Measurements from ENCODE around the gene GALR3.

The GALR3 gene

GRCh38 chr22:37817705-37818408, 5.3 kb upstream of the GALR3 start (continued):
- TF ChIP-seq, protein P1, sequence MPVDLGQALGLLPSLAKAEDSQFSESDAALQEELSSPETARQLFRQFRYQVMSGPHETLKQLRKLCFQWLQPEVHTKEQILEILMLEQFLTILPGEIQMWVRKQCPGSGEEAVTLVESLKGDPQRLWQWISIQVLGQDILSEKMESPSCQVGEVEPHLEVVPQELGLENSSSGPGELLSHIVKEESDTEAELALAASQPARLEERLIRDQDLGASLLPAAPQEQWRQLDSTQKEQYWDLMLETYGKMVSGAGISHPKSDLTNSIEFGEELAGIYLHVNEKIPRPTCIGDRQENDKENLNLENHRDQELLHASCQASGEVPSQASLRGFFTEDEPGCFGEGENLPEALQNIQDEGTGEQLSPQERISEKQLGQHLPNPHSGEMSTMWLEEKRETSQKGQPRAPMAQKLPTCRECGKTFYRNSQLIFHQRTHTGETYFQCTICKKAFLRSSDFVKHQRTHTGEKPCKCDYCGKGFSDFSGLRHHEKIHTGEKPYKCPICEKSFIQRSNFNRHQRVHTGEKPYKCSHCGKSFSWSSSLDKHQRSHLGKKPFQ (tag by site-specific recombination; IDR thresholded peaks at IDR 0.05): no peak
- TF ChIP-seq PBX3 (CRISPR knock-in tag; IDR thresholded peaks at IDR 0.05): no peak
- TF ChIP-seq ZNF24 (tag by site-specific recombination; IDR thresholded peaks at IDR 0.05): no peak
- peak; percentile 81 for TF ChIP-seq ZBTB17 (tag by site-specific recombination; IDR thresholded peaks at IDR 0.05)
- no peak for TF ChIP-seq ZNF157 (tag by site-specific recombination; IDR thresholded peaks at IDR 0.05)
- TF ChIP-seq ZNF664 (tag by site-specific recombination; IDR thresholded peaks at IDR 0.05): no peak
- TF ChIP-seq ZNF391 (tag by site-specific recombination; IDR thresholded peaks at IDR 0.05; ENCODE audit: borderline replicate concordance, low read depth): no peak
- no peak for TF ChIP-seq MYNN (tag by site-specific recombination; IDR thresholded peaks at IDR 0.05; ENCODE audit: borderline replicate concordance)
- TF ChIP-seq KLF16 (tag by site-specific recombination; IDR thresholded peaks at IDR 0.05): peak; percentile 67; the same call in 1 of the 2 replicates
- no peak for TF ChIP-seq ZNF302 (tag by site-specific recombination; IDR thresholded peaks at IDR 0.05; ENCODE audit: low read depth)
- TF ChIP-seq PATZ1 (tag by site-specific recombination; IDR thresholded peaks at IDR 0.05): peak; percentile 99
- no peak for TF ChIP-seq ZNF138 (tag by site-specific recombination; IDR thresholded peaks at IDR 0.05; ENCODE audit: borderline replicate concordance)
- TF ChIP-seq ZNF140 (tag by site-specific recombination; IDR thresholded peaks at IDR 0.05): no peak
- TF ChIP-seq ZBTB20 (tag by site-specific recombination; IDR thresholded peaks at IDR 0.05): no peak; the same call in 1 of the 2 replicates
- TF ChIP-seq ZNF19 (tag by site-specific recombination; IDR thresholded peaks at IDR 0.05; ENCODE audit: low read depth): no peak
- no peak for TF ChIP-seq ZNF521 (tag by site-specific recombination; IDR thresholded peaks at IDR 0.05)
- no peak for TF ChIP-seq ZNF514 (tag by site-specific recombination; IDR thresholded peaks at IDR 0.05)
- TF ChIP-seq GLI4 (tag by site-specific recombination; IDR thresholded peaks at IDR 0.05): no peak
- TF ChIP-seq ZNF830 (tag by site-specific recombination; IDR thresholded peaks at IDR 0.05; ENCODE audit: low read depth): no peak
- peak; percentile 95 for TF ChIP-seq ZNF335 (tag by site-specific recombination; conservative IDR thresholded peaks at IDR 0.05)
- peak; percentile 46; the same call in 1 of the 2 replicates for TF ChIP-seq ZIC2 (tag by site-specific recombination; IDR thresholded peaks at IDR 0.05)
- TF ChIP-seq, protein P2, sequence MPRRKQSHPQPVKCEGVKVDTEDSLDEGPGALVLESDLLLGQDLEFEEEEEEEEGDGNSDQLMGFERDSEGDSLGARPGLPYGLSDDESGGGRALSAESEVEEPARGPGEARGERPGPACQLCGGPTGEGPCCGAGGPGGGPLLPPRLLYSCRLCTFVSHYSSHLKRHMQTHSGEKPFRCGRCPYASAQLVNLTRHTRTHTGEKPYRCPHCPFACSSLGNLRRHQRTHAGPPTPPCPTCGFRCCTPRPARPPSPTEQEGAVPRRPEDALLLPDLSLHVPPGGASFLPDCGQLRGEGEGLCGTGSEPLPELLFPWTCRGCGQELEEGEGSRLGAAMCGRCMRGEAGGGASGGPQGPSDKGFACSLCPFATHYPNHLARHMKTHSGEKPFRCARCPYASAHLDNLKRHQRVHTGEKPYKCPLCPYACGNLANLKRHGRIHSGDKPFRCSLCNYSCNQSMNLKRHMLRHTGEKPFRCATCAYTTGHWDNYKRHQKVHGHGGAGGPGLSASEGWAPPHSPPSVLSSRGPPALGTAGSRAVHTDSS (tag by site-specific recombination; IDR thresholded peaks at IDR 0.05): no peak
- no peak for TF ChIP-seq ZNF426 (tag by site-specific recombination; IDR thresholded peaks at IDR 0.05)
- TF ChIP-seq PRDM1 (tag by site-specific recombination; IDR thresholded peaks at IDR 0.05): no peak
- no peak for TF ChIP-seq ZNF843 (tag by site-specific recombination; IDR thresholded peaks at IDR 0.05)
- no peak for TF ChIP-seq SCRT1 (tag by site-specific recombination; IDR thresholded peaks at IDR 0.05; ENCODE audit: borderline replicate concordance)
- TF ChIP-seq ZNF23 (tag by site-specific recombination; IDR thresholded peaks at IDR 0.05; ENCODE audit: borderline replicate concordance): no peak
- no peak for TF ChIP-seq ZFP3 (tag by site-specific recombination; IDR thresholded peaks at IDR 0.05; ENCODE audit: low read depth)
- TF ChIP-seq ZNF146 (tag by site-specific recombination; IDR thresholded peaks at IDR 0.05): no peak
- TF ChIP-seq, protein P3, sequence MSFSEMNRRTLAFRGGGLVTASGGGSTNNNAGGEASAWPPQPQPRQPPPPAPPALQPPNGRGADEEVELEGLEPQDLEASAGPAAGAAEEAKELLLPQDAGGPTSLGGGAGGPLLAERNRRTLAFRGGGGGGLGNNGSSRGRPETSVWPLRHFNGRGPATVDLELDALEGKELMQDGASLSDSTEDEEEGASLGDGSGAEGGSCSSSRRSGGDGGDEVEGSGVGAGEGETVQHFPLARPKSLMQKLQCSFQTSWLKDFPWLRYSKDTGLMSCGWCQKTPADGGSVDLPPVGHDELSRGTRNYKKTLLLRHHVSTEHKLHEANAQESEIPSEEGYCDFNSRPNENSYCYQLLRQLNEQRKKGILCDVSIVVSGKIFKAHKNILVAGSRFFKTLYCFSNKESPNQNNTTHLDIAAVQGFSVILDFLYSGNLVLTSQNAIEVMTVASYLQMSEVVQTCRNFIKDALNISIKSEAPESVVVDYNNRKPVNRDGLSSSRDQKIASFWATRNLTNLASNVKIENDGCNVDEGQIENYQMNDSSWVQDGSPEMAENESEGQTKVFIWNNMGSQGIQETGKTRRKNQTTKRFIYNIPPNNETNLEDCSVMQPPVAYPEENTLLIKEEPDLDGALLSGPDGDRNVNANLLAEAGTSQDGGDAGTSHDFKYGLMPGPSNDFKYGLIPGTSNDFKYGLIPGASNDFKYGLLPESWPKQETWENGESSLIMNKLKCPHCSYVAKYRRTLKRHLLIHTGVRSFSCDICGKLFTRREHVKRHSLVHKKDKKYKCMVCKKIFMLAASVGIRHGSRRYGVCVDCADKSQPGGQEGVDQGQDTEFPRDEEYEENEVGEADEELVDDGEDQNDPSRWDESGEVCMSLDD (tag by site-specific recombination; IDR thresholded peaks at IDR 0.05): no peak
- no peak for TF ChIP-seq TCF7L2 (IDR thresholded peaks at IDR 0.05; ENCODE audit: borderline replicate concordance, low read depth, low read length)
- no peak for TF ChIP-seq ZNF473 (tag by site-specific recombination; IDR thresholded peaks at IDR 0.05)

All from HEK293 (cell line).